ENCODE results near the gene SSBP3. TPM values are rescaled to one million over a fixed set of nuclear protein-coding genes. Genes with fewer than 3 reads are reported as not detected.

SSBP3 gene
- total RNA-seq, 2 donors from 2014 or later = 7.9 to 23.1 TPM

DNA sequence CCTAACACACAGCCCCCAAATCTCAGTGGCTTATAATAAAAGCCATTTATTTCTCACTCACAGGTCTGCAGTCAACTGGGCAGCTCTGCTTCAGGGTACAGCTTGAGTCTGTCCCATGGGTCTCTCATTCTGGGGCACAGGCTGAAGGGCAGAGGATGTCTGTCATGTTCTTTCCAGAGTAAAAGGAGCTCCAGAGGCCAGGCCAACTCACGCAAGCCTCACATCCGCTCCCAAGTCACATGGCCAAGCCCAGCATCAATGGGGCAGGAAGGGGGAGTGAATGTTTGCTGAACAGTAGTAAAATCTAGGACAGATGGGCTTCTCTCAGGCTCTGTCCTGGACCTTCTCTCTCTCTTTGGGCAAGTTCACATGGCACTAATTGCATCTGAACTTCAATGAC lies 7.1 kb upstream of the SSBP3 start:
- ATAC-seq (peak; percentile 38), DNase-seq (peak in 3 of 4 donors; percentile 45 to 77 (median 53))
- Histone ChIP-seq H3K4me3 (no peak overlapping the region), H3K4me1 (peaks cover 3% of the 10 kb centered on the region), H3K36me3 (replicated peaks in 1 of 2; ENCODE audit: insufficient read depth in 1 of 2, low read depth in 2 of 2) (no peaks in the 10 kb centered on the region), H3K9me3 (no peaks in the 10 kb centered on the region), H3K27ac (peak overlapping the region in 1 of 4 donors; percentile 16), H3K27me3 (no peaks in the 10 kb centered on the region)
- WGBS, 2 donors = 15 to 20% methylated on average over 2 of the region's 2 CpGs
- intact Hi-C loops (cut with DNase I) = no loop called here
- no peak for TF ChIP-seq CTCF (IDR thresholded peaks at IDR 0.05)
- TF ChIP-seq POLR2A (IDR thresholded peaks at IDR 0.05) = no peak

DNA sequence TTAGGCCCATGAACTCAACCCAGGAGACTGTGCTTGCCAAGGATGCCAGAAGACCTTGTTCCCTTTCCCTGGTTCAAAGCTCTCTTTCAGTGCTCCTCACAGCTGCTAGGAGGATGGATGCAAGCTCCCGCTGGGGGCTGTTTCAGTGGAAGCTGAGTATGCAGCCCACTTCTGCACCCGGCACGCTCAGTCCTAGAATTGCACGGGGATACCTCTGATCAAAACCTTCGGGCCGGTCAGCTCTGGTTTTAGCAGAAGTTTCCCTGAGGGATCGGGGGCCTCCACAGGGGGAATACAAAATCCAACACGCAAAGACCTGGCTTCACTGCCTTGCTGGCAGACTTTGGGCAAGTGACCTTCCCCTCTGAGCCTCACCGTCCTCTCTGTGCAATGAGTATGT lies 4.2 kb upstream of the SSBP3 start:
- no peaks in the 10 kb centered on the region for H3K36me3 ChIP-seq (replicated peaks in 1 of 2; ENCODE audit: insufficient read depth in 1 of 2, low read depth in 2 of 2)
- H3K4me1 ChIP-seq = peaks cover 10% of the 10 kb centered on the region
- WGBS, 2 donors = 84 to 87% methylated on average over 9 of the region's 9 CpGs
- DNase-seq (no peak), ATAC-seq (no peak)
- H3K4me3 ChIP-seq = no peak overlapping the region
- H3K9me3 ChIP-seq = no peaks in the 10 kb centered on the region
- no peaks in the 10 kb centered on the region for H3K27me3 ChIP-seq
- intact Hi-C loops (cut with DNase I) = loop anchor here (2.0 kb wide), 1 partner anchor 72 kb away; no protein-coding TSS in a partner anchor
- no peak for TF ChIP-seq CTCF (IDR thresholded peaks at IDR 0.05)
- TF ChIP-seq POLR2A (IDR thresholded peaks at IDR 0.05) = no peak
- H3K27ac ChIP-seq = no peak overlapping the region

DNA sequence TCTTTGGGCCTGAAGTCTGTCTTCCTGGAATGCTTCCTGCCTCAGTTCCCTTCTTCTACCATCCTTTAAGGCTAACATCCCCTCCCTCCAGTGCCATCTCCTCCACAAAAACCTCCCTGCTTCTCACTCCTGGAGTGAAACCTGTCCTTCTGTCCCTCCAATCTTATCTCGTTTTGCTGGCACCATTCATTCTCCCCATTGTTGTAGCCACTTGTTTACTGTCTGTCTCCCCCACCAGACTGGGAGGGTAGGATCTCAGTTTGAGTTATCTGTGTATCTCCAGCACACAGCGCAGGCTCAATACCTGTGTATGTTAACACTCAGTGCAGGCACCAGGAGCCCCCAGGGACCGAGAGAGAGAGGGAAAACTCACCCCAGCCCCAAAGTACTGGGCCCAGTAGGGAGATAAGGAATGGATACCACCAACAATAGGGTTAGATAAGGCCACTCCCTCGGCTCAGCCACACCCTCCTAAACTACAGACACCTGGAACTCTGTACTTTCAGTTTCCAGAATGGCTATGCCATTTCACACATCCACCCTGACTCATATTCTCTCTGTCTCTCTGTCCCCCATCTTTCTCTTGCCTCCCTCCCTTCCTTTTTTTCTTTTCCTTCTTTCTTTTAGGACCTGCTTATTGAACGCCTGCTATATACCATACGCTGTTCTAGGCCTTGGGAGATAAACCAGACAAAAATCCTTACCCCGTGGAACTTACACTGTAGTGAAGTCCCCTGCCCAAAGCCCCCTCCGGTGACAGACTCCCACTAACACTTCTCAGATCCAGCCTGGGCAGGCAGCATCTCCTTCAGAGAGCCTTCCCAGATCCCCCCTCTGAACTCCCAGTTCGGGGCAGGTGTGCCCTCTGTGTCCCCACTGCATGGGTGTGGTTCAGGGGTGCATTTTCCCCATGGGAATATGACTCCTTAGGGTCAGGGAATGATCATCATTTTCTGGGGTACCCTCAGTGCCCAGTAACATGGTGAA lies 3.3 kb upstream of the SSBP3 start:
- WGBS, 2 donors = 69 to 70% methylated on average over 9 of the region's 9 CpGs
- Histone ChIP-seq H3K4me1 (peaks cover 19% of the 10 kb centered on the region), H3K27ac (no peak overlapping the region), H3K36me3 (replicated peaks in 1 of 2; ENCODE audit: insufficient read depth in 1 of 2, low read depth in 2 of 2) (no peaks in the 10 kb centered on the region), H3K4me3 (no peak overlapping the region), H3K9me3 (no peaks in the 10 kb centered on the region), H3K27me3 (no peaks in the 10 kb centered on the region)
- TF ChIP-seq CTCF (IDR thresholded peaks at IDR 0.05) = no peak
- TF ChIP-seq POLR2A (IDR thresholded peaks at IDR 0.05) = no peak
- intact Hi-C loops (cut with DNase I) = loop anchor here (2.0 to 10.0 kb wide), 2 partner anchors 73 to 285 kb away; no protein-coding TSS in a partner anchor
- no peak for ATAC-seq
- DNase-seq = no peak

GRCh38 chr1:54408147-54409066 lies 2.2 kb upstream of the SSBP3 start:
- Histone ChIP-seq H3K27me3 (no peaks in the 10 kb centered on the region), H3K27ac (peak overlapping the region; percentile 20 to 95 (median 66)), H3K4me3 (no peak overlapping the region), H3K36me3 (replicated peaks in 1 of 2; ENCODE audit: insufficient read depth in 1 of 2, low read depth in 2 of 2) (no peaks in the 10 kb centered on the region), H3K4me1 (peaks cover 30% of the 10 kb centered on the region), H3K9me3 (no peaks in the 10 kb centered on the region)
- TF ChIP-seq POLR2A (IDR thresholded peaks at IDR 0.05) (no peak), CTCF (IDR thresholded peaks at IDR 0.05) (no peak)
- WGBS, 2 donors = 70 to 73% methylated on average over 9 of the region's 9 CpGs
- DNase-seq (peak in 1 of 4 donors; percentile 57), ATAC-seq (no peak)
- intact Hi-C loops (cut with DNase I) = loop anchor here (10.0 kb wide), 1 partner anchor 284 kb away; no protein-coding TSS in a partner anchor

All from body of pancreas (tissue), 4 donors.